Central memory CD4-positive, alpha-beta T cell (primary cell): ENCODE results near the gene HTR1D.

Experiments used
- DNase-seq: peaks from one replicate; pipeline ENCODE4 v3.0.0; 2022

HTR1D gene

DNA sequence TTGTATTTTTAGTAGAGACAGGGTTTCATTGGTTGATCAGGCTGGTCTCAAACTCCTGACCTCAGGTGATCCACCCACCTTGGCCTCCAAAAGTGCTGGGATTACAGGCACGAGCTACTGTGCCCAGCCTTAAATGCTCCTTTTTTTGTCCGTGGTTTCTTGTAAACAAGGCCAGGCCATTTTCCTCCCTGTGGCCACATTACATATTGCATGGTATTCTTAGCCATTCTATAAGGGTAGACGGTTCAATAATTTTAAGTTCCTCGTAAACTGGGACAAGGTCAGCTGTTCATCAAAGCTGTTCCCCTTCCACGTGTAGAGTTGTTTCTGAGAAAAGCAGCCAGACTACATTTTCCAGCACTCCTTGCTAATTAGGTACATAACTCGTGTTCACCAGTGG, 38.4 kb downstream of the HTR1D start:
- no peak for DNase-seq

DNA sequence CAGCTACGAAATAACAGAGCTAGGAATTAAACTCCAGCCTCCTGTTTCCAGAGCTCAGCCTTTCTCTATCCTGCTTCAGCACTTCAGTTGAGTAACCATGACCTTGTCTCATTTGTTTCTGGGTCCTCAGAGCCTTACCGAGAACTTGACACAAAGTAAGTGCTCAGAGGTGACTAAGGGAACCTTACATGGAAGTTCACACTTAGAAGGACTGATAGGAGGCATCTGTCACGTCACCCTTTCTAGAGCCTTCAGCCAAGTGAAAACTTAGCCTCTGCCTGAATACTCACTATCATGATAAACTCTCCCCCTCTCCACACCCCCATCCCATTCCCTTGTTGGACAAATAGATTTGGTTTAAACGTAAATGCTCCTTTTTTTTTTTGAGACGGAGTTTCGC, 38.9 kb downstream of the HTR1D start:
- DNase-seq, result no peak

DNA sequence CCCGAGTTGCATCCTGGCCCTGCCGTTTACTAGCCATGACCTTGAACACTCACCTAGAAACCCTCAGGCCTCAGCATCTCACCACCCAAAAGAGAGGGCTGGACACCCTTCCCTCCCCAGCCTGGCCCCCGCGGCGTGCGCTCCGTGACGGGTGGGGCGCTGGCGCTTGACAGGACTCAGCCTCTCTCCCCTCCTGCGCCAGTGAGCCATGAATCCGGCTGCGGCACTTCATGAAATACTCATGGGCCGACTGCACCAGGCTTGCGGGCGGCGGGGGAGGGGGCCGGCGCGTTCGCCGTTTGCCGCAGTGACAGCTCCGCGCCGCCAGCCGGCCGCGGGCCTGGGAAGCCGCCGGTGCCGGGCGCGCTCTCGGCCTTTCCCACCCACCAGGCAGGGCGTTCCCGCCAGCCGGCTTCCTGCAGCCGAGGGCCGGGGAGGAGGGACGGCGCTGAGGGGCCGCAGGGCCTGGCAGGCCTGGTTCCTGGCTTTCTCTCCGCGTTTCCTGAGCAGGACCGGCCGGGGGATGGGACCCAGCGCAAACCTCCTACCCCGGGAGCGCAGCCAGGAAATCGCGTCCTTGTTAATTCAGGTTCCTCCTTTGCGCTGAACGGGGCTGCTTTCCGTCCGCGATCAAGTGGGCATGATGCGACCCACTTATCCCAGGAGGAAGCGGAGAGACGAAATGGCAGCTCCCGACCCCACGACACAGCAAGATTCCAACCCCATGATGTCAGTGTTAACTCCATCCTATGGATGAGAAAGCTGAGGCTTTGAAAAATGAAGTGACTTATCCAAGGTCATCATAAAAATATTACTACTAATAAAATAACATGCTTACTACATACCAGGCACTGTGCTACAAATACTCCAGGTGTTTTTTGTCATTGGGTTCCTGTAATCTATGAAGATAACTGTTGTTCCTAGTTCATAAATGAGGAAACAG, 39.6 kb downstream of the HTR1D start:
- peak; percentile 41 for DNase-seq

DNA sequence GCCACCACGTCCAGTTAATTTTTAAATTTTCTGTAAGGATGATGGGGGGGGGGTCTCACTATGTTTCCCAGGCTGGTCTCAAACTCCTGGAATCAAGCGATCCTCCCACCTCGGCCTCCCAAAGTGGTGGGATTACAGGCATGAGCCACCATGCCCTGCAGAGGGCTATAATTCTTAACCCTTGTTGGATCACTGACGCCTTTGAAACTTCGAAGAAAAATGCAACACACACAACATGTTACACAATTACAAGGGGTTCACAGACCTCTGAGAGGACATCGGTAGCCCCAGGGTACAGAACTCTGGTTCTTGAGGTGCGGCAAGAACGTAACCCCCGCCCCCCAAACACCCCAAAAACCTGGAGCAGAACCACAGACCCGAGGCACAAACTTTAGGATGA, 40.3 kb downstream of the HTR1D start:
- DNase-seq, result no peak

DNA sequence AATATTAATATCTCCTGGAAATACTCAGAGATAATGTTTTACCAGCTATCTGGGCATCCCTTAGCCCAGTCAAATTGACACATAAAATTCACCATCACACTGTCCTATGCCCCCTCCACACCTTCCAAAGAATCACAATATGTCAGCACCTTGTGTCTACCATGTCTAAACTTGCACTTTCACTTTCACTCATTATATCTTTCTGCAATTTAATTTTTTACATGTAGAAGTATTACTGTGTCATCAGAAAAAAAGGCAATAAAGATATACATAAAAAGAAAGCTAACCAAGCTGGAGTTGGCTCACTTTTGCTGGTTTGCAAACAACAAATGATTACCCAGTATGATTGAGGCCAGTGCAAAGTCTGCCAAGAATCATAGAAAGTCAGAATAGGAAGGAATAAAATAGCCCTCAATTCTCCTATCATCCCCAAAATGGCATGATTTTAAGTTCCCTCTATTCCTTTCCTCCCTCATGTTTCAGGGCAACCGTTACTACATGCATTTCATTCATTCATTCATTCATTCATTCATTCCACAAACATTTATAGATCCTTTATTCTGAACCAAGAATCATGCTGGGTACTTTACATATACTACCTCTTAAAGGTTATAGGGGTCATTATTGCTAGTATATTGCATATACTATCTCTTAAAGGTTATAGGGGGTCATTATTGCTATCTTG, 42.7 kb downstream of the HTR1D start:
- no peak for DNase-seq

DNA sequence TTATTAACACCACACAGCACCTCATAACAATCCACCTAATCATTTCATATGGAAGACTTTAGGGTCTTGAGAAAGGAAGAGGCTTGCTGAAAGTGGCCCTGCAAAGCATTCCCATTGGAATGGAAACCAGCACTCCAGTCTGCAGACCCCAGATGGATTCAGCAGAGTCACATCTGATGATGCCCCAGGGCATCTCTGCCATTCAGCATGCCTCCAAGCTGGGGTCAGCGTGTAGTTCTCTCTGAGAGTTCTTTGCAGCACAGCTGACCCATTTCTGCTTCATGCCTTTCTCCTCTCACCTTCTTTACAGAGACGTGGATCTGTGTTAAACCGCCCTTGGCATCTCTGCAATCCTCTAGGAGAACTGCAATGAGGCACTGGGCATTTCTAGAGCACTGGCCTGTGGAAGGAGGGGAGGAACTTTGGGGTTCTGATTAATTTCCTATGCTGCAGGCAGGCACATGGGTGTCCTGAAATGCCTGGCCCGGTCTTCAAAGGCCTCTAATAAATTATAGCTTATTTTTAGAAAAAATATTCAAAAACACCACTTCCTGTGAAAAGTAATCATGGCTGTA, 46.0 kb downstream of the HTR1D start:
- DNase-seq, result no peak

DNA sequence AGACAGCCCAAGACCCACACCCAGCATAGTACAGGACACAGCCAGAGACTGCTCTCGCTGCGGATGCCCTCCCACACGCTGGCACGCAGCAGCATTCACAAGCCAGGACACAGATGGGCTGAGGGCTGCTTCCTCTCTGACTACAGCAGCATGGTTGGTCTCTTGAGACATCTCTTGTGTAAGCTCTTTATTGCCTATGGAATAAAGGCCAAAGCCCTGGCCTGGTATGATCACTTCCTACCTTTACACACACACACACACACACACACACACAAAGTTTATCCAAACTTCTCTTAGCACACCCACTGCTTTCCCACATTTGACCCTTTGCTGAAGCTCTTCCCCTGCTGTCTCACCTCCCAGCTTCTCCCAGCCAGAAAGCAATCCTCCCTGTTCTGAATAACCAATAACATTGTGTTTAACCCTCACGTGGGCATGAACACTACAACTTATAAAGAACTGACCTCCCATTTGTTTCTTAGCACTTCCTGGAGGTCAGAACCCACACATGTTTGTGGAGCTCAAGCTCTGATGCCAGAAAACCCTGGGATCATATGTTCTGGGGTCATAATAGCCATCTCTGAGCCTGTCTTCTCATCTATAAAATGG, 47.5 kb downstream of the HTR1D start:
- no peak for DNase-seq

DNA sequence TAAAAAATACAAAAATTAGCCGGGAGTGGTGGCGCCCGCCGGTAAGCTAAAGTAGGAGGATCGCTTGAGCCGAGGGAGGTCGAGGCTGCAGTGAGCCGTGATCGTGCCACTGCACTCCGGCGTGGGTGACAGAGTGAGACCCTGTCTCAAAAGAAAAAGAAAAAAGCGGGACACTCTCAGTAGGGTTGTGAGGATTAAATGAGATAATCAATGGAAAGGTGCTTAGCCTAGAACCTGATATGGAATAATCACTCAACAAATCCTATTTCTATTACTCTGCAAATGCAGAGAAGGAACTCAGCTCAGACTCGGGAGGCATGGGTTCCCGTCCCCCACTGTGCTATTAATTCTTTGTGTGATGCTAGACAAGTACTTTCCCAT, 48.1 kb downstream of the HTR1D start:
- DNase-seq, result no peak

DNA sequence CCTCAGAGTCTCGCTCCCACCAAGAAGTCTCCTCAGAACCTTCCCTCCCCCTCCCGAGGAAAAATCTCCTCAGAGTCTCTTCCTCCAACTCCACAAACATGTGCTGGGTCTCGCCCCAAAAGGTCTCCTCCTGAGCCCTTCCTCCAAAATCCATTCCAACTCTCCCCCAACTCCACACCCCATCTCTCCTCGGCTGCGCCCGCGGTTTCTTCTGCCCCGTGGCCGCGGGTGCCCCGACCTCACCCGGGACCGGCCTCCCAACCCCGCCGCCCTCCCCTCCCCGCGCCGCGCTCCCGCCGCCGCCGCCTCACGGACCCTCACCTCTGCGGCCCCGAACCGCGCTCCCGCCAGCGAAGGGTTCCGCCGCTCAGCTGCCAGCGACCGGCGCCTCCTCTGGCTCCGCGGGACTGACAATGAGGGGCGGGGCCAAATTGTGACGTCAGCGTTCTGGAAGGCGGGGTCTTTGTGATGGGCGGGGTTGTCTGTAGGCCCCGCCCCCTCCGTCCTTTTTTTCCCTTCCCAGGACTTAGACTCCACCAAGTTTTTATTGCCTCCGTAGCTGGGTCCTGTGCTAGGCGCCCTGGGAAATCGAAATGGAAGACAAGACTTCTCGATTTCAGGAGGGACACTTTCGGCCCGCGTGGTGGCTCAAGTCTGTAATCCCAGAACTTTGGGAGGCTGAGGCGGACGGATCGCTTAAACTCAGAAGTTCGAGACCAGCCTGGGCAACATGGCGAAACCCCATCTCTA, 48.7 kb downstream of the HTR1D start, which contains the start of gene LUZP1:
Gene LUZP1 (minus strand): TSS at position 412 of the 750 bp plus-strand sequence.
- DNase-seq, result peak; percentile 79

DNA sequence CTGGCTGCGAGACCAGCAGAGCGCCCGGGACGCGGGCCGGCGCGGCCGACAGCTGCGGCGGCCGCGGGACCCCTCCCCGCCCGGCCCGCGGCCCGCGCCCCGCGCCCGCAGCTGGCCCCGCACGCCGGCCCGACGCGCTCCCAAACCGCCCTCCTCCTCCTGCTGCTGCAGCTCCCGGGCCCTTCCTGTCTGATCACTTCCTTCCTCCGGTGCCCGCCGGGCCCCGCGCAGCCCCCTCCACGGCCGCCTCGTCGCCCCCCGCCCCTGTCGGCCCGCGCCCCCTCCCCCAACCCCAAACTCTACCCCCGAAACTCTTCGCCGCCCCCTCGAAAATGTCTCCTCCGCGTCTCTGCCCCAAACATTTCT, 49.2 kb downstream of the HTR1D start:
- peak; percentile 22 for DNase-seq

DNA sequence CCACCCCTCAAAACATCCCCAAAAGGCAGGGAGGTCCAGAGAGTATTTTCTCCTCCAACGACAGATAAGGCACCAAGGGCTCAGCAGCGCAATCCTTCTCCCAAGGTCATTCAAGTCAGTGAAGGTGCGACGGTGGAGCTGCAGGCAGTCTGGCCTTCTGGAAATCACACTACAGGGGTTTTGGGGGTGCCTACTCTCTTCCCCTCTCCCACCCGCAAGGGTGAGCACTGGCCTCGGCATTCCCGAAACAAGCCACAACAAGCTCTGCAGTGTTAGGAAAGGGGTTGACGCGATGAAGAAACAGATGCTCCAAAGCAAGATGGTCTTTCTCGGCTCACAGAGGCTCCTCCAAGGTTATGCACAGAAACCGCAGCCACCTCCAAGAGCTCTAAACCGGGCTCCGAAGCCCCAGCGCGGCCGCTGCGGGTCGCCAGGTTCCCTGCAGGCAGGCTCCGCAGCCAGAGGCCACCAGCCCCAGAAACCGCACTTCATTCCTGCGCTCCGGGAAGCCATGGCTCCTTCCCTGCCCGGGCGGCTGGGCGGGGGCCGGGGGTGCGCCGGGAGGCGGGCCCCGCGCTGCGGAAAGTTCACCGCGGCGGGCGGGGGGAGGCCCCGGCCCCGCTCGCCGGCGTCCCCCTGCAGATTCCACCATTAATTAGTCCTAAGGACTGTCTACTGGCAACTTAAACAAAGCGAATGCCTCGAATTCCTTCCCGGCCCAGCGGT, 49.8 kb downstream of the HTR1D start:
- DNase-seq, result peak; percentile 31

DNA sequence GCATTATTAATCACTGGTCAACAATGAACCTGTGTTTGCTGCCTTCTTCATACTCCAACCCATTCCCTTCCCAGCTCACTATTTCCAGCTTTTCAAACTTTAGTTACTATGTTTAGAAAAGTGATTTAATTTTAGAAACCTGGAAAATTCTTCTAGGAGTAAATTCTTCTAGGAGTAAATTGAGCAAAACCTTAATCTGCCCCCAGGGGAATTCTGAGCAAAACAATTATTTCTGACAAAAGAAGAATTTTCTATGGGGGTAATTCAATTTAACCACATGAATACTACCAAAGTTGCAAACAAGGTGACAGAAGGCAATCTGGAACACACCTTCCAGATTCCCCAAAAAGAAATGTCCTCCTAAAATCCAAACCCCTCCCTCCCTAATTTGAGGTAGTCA, 50.4 kb downstream of the HTR1D start:
- no peak for DNase-seq

DNA sequence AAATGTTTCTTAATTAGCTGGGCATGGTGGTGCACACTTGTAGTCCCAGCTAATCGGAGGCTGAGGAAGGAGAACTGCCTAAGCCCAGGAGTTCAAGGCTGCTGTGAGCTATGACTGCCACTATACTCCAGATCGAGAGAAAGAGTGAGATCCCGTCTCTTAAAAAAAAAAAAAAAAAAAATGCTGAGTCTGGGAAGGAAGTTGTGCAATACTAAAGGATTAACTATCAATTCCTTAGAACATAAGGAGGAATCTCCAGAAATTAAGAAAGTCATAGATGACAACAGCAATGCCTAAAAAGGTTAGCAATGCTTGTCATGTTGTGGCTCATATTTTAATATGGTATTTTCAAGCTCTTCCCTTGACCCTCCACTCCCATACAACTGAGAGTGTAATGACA, 53.9 kb downstream of the HTR1D start:
- no peak for DNase-seq

DNA sequence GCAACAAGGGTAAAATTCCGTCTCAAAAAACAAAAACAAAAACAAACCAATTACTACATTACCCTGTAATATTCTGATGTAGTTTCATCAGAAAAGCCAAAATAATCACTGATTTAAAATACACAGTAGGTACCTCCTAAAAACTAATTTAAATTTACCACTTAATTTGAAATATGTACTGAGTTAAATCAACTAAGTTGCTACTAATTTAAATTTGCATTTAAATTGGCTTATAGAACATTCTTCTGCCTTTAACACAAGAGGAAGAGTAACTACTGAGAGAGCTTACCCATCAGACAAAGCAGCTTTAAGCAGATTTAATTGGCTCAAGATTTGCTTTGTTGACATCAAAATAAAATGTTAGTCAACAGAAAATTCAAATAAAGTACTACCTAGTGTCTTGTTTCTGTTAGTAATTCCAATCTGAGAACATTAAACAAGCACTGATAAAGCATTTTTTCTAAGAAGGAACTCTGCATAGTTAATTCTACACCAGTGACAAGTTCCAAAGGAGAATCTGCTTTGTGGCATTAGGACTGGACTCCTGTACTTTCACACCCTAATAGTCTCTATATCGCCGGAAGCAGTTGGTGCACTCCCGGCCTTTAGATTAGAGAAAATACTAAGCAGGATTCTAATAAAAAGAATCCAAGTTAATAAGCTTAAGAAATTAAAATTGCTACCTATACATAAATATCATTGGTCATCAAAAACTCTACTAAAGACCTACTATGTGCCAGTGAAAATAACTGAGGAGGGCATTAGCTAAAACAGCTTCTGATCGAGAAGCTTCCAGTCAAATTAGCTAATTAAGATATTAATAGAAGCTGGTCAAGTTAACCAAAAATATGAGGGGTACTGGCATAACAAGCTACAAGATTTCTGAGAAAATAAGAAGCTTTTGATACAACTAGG, 57.1 kb downstream of the HTR1D start:
- no peak for DNase-seq

DNA sequence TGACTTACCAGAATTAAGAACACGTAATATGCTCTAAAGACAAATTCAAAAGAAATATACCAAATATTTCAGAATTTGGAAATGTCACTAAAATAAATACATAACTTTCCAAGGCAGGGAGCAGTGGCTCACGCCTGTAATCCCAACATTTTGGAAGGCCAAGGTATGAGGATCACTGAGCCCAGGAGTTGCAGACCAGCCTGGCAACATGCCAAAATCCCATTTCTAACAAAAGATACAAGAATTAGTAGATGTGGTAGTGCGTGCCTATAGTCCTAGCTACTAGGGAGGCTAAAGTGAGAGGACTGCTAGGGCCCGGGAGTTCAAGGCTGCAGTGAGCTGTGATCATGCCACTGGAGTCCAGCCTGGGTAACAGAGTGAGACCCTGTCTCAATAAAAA, 60.4 kb downstream of the HTR1D start:
- no peak for DNase-seq

DNA sequence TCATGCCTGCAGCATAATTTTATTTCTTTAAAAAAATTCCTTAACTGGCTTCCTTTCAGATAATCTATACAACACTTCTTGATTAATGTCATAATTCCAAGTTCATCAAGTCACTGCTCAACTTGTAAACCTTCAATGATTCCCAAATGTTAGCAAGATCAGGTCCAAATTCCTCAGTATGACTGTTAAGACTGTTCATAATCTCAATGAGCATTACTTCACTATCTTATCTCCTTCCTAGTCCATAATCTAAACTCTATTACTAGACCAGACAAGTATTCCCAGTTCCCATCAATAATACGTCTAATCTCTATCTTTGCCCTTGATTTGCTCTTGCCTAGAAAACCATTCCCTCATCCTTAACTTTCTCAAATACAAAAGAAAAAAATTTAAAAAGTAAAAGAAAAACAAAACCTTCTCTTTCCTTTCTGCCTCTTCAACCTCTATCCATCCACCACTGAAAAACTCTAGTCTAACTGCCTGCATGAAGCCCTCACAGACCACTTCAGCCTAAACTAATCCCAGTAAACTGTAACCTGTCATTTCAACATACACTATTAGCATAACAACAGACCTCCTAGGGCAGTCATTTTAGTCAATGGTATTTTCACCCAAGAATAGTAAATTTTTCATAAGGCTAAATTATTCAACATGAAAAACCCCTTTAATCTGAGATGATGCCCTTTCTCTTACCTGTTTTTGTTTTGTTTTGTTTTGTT, 64.2 kb downstream of the HTR1D start:
- DNase-seq, result no peak

DNA sequence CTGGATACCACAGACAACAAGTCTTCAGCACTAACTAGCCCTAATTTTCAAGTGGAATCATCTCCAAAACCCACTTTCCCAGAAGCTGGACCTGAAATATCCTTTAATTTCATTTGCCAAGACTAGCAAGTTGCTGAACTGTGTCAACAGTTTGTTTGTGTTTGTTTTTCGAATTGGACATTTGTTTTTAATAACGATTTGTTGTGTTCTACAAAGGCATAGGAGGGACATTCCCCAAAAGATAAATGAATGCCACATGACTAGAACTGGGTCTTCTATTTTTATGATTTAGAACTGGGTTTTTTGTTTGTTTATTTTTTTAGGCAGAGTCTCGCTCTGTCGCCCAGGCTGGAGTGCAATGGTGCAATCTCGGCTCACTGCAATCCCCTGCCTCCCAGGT, 66.6 kb downstream of the HTR1D start:
- DNase-seq, result no peak

DNA sequence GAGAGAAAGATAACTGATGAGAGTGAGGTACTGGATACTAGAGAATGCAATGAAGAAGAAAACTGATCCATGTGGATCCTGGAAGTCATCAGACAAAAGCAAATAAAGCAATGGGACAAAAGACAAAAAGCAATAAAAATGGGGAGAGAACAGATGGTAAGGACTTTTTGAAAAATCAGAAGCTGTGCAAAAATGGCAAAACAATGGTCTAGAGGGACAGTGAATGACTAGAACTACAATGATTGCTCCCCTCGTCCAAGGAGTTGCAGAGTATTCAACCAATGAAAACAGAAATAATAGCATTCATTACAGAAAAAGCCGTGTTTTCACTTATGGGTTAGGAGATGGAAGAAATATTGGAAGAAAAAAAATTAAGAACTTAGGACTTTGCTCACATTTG, 67.2 kb downstream of the HTR1D start:
- no peak for DNase-seq

DNA sequence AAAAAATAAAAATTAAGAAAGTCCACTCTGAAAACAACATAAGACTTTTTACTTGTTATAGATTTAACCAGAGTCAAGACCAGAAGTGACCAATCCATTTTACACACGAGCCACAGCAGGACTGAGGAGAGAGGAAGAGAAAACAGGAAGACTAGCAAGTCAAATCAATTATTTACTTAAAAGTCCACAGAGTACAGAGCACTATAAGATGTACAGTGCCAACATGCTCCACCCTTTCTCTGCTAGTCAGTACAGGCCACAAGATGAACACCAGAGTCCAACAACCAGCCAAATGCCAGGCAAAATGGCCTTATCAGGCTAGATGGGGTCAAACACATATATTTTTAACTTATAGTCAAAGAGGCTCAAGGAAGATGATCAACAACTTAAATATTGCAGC, 68.2 kb downstream of the HTR1D start:
- DNase-seq, result no peak

DNA sequence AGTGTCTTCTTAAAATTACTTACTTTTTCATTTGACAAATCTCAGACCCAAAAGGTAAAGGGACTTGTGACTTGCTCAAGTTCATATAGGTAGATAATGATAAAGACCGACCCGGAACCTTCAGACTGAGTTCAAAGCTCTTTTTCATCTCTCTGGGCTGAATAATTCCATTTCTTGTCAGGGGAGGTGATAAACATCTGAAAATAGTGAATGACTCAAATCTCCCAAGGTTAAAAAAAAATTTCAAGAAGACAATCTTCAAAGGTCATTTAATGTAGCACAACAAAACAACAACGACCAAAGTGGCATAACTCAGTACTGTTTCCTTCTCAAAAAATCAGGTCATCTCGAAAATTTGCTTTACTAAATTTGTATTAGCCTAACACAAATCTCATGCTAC, 69.2 kb downstream of the HTR1D start:
- DNase-seq, result no peak
